Measurements from ENCODE around the gene CTNNA1.

DNA sequence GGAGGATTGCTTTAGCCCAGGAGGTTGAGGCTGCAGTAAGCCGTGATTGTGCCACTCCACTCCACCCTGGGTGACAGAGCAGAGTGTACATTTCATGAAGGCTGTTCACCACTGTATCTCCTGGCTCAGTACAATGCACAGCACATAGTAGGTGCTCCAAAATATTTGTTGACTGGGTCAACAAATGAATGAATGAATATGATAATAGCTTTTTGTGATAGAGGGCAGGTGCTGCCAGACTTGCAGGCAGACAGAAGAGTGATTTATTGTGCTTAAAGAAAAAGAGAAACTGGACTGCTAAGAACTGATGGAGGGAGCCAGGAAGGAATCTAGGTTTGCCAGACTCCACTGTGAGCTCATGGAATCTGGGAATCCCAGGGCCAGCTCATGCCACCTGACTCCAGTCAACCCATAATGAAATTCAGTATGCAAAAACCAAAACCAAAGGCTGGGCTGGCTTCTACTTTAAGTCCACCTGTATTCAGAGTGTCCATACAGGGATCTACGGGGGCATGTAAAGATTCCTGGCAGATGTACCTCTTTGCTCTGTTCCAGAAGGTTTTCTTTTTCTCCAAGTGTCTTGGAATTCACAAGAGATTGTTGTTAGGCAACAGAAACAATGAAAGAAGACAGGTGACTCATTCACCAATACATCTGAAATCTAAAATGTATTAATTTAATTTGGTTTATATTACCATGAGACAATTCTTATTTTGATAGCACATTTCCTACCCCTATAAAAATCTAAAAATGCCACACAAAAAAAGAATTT, 15.5 kb upstream of the CTNNA1 start:
- TF ChIP-seq HDAC6 (IDR thresholded peaks at IDR 0.05; ENCODE audit: low read depth, low read length) (no peak), FOSL1 (IDR thresholded peaks at IDR 0.05; ENCODE audit: insufficient read depth, low read depth, low read length) (no peak), EZH2 (IDR thresholded peaks at IDR 0.05; ENCODE audit: low read depth, low read length, severe bottlenecking) (no peak), SUZ12 (IDR thresholded peaks at IDR 0.05; ENCODE audit: low read length) (no peak), POLR2A (IDR thresholded peaks at IDR 0.05; ENCODE audit: control extremely low read depth in 1 of 2, low read depth in 2 of 2, low read length in 2 of 2) (no peak), CBX5 (IDR thresholded peaks at IDR 0.05; ENCODE audit: low read depth, low read length) (no peak), RAD21 (IDR thresholded peaks at IDR 0.05 in 1 of 2, conservative IDR thresholded peaks at IDR 0.05 in 1 of 2; ENCODE audit: low read depth in 2 of 2, low read length in 2 of 2) (no peak), TCF12 (IDR thresholded peaks at IDR 0.05; ENCODE audit: low read depth, low read length) (no peak), RBBP5 (IDR thresholded peaks at IDR 0.05; ENCODE audit: borderline replicate concordance, low read depth, low read length) (no peak)
- TF ChIP-seq, protein P1, sequence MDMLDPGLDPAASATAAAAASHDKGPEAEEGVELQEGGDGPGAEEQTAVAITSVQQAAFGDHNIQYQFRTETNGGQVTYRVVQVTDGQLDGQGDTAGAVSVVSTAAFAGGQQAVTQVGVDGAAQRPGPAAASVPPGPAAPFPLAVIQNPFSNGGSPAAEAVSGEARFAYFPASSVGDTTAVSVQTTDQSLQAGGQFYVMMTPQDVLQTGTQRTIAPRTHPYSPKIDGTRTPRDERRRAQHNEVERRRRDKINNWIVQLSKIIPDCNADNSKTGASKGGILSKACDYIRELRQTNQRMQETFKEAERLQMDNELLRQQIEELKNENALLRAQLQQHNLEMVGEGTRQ (IDR thresholded peaks at IDR 0.05; ENCODE audit: low read length): no peak
- TF ChIP-seq, protein P2, sequence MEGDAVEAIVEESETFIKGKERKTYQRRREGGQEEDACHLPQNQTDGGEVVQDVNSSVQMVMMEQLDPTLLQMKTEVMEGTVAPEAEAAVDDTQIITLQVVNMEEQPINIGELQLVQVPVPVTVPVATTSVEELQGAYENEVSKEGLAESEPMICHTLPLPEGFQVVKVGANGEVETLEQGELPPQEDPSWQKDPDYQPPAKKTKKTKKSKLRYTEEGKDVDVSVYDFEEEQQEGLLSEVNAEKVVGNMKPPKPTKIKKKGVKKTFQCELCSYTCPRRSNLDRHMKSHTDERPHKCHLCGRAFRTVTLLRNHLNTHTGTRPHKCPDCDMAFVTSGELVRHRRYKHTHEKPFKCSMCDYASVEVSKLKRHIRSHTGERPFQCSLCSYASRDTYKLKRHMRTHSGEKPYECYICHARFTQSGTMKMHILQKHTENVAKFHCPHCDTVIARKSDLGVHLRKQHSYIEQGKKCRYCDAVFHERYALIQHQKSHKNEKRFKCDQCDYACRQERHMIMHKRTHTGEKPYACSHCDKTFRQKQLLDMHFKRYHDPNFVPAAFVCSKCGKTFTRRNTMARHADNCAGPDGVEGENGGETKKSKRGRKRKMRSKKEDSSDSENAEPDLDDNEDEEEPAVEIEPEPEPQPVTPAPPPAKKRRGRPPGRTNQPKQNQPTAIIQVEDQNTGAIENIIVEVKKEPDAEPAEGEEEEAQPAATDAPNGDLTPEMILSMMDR (IDR thresholded peaks at IDR 0.05; ENCODE audit: control extremely low read depth in 1 of 3, insufficient read depth in 1 of 3, low read depth in 1 of 3, low read length in 3 of 3): no peak
- TF ChIP-seq, protein P3, sequence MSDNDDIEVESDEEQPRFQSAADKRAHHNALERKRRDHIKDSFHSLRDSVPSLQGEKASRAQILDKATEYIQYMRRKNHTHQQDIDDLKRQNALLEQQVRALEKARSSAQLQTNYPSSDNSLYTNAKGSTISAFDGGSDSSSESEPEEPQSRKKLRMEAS (IDR thresholded peaks at IDR 0.05): no peak
